CD4-positive, alpha-beta T cell treated with Interleukin-17A for 4 hours (primary cell): ENCODE data around the gene SLC6A6.
"Not testable (repeated sequence)": the region's sequence is repeated elsewhere in the genome, so short reads cannot be mapped to it uniquely, and the experiment has no call there.

Source experiments
- DNase-seq: peaks from one replicate; pipeline ENCODE4 v3.0.0-alpha.2; 2020; ENCODE audit warnings: mixed read lengths

Gene SLC6A6

DNA sequence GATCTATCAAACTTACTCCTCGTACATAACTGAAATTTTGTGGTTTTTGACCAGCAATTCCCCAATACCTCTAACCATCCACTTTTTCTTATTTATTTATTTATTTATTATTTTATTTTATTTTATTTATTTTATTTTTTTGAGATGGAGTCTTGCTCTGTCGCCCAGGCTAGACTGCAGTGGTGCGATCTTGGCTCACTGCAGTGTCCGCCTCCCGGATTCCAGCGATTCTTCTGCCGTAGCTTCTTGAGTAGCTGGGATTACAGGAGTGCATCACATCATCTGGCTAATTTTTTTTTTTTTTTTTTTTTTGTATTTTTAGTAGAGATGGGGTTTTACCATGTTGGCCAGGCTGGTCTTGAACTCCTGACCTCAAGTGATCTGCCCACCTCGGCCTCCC, 35.3 kb downstream of the SLC6A6 start:
- DNase-seq: not testable (repeated sequence)

- DNase-seq: no peak
These were observed 35.9 kb downstream of the SLC6A6 start for GRCh38 chr3:14438262-14438661.

DNA sequence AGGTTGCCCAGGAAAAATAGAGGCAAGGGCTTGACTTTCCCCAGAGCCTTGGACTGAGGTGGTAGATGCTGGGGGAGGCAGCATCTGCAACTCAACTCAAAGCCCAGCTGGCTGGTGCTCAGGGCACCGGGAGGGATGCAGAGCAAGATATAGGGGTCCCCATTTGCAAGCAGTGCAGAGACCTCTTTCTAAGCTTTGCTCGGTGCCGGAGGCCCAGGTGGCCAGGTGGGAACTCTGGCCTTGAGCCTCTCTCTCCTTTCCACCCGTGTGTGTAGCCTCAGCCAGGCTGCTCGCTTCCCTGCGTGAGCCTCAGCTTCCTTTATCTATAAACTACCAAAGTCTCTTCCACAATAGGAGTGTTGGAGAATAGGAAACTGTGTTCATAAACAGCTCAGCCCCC, 36.5 kb downstream of the SLC6A6 start:
- no peak for DNase-seq

- no peak for DNase-seq
These were observed 37.2 kb downstream of the SLC6A6 start for GRCh38 chr3:14439501-14440167.

DNA sequence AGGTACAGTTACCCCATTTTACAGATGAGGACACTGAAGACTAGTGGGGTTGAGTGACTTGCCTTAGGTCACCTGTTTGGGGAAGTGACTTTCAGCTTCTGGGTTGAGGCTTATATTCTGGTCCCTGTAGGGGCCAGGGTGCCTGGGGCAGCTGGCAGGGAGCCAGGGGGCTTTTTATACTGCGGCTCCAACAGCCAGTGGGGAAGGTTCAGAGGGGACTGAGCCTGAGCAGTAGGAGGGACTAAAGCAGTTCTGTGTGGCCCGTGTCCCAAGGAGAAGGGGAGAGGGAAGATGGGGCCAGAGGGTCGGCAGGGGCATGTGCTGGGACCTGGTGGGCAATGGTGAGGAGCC, 37.7 kb downstream of the SLC6A6 start:
- no peak for DNase-seq

DNA sequence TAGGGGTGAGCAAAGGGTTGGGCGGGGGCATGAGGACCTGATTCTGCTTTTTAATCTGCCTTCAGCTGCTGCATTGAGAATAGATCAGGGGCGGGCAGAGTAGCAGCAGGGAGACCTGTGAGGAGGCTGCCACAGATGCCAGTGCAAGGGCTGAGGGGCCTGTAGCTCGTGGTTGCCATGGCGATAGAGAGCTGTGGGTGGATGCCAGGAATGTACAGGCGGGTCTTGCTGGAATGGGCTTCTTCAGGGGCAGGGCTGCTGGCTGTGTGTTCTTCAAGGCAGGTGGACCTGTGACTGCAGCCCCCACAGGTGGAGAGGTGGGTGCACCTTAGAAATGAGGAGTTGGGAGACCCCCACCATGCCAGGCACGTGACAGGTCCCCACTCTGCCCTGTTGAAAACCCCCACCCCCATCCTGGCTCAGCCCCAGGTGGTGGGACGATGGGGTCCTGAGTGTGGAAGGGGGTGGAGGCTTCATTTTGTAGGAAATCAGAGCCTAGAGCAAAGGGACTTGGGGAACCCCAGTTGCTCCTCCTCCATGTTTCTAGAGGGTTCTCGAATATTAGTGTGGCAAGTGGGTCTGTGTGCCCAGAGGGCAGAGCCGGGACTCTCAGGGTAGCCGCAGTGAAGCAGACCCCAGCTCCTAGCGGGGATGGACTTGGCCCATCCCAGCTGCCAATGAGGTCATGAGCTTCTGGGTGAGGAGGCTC, 38.3 kb downstream of the SLC6A6 start:
- no peak for DNase-seq

DNA sequence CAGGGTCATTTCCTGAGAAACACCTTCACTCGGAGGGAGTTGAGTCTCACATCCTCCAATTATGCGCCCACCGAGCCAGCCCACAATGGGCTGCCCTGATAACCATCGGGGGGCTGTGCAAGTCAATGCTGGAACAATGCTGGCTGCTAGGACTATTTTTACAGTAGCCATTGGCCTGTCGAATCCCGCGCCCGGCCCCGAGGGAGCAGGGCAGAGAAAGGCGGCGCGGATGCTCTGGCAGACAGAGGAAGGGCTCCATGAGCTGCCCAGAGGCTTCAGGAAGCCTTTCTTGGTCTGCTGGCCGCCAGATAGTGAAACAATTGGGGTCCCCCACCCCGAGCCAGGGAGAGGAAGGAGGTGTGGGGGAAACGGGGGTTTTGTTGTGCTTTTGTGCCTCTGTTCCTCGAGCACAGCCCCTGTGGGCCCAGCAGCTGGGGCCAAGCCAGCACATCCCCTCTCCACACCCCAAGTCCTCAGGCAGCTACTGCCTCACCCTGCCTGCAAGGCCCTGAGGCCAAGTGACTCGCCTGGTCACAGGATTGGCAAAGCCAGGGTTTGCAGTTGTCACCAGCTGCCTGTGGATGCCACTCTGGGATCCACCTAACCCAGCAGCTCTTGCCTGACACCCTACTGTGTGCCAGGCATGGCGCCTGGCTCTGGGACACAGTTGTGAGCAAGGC, 39.0 kb downstream of the SLC6A6 start:
- DNase-seq: no peak

DNA sequence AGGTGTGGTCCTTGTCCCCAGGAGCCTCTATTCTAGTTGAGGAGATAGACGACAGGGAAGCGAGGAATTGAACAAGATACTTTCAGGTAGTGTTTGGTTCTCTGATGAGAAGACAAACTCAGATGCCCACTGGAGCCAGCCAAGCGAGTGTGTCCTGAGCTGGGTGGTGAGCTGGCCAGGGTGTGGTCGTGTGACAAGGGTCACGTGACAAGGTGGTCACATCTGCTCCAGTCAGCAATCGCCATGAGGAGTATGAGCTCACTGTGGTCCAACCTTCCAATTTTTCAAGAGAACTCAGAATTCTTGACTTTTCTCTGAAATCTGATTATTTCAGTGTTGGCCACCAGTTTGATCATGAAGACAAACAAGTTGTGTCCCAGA, 39.5 kb downstream of the SLC6A6 start:
- DNase-seq: no peak

DNA sequence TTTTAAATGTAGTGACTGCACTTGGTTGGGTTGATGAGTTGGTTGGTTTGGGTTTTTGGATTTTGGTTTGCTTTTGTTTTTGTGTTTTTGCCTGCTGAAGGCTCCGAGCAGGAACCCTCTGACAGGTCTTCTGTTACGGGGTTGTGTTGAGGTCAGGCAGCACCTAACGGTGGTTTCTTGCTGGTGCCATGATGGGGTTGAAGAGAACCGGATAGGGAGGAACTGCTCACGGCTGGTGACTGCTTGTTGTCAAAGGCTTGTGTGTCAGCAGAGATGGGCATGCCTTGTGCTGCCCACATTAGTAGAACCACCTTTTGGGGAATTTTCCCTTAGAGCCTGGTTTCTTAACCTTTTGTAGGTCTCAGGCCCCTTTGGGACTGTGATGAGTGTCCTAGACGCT, 42.0 kb downstream of the SLC6A6 start:
- DNase-seq: no peak

DNA sequence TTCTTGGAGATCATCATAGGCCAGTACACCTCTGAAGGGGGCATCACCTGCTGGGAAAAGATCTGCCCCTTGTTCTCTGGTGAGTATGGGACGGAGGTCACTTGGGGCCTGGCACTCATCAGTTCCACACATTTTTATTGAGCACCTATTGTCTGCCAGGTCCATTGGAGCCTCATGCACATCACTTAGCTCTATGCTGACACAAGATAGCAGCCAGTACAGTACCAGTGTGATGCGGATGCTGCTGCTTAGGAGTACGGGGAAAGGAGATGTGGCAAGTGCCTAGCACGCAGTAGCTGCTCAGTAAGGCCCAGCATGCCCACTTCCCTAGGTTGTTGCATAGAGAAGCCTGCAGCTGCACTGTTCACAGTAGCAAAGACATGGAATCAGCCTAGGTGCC, 43.4 kb downstream of the SLC6A6 start:
- DNase-seq: no peak

DNA sequence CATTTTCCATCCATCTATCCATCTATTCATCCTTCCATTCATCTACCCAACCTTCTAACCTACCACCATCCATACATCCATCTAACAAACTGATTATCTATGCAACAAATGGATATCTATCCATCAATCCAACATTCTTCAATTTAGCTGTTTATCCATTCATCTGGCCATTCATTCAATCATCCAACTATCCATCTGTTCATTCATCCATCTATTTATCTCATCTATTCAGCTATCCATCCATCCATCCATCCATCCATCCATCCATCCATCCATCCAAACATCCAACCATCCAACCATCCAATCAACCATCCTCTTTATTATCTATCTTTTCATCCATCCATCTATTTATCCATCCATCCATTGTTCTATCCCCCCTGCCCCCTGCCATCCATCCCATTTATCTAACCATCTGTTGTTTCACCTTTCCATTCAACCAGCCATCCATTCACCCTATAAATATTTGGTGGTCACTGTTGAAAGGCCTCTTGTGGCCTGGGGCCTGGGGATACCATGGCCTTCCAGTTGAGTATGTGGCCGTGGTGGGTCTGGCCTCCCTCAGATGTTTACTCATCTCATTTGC, 44.7 kb downstream of the SLC6A6 start:
- no peak for DNase-seq

DNA sequence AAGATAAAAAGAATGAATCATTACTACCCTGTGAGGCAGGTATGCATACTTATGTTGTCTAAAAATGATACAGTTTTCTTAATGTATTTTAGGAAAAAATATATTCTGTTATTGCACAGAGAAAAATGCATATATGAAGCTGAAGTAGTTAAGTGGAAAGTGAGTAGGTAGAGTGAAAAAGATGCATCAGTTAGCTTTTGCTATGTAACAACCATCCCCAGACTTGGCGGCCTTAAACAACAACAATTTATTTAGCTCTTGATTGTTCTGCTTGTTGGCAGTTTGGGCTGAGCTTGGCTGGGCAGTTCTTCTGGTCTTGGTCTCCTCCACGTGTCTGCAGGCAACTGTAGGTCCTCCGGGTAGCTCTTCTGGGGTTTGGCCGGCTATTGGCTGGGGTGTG, 45.7 kb downstream of the SLC6A6 start:
- no peak for DNase-seq

DNA sequence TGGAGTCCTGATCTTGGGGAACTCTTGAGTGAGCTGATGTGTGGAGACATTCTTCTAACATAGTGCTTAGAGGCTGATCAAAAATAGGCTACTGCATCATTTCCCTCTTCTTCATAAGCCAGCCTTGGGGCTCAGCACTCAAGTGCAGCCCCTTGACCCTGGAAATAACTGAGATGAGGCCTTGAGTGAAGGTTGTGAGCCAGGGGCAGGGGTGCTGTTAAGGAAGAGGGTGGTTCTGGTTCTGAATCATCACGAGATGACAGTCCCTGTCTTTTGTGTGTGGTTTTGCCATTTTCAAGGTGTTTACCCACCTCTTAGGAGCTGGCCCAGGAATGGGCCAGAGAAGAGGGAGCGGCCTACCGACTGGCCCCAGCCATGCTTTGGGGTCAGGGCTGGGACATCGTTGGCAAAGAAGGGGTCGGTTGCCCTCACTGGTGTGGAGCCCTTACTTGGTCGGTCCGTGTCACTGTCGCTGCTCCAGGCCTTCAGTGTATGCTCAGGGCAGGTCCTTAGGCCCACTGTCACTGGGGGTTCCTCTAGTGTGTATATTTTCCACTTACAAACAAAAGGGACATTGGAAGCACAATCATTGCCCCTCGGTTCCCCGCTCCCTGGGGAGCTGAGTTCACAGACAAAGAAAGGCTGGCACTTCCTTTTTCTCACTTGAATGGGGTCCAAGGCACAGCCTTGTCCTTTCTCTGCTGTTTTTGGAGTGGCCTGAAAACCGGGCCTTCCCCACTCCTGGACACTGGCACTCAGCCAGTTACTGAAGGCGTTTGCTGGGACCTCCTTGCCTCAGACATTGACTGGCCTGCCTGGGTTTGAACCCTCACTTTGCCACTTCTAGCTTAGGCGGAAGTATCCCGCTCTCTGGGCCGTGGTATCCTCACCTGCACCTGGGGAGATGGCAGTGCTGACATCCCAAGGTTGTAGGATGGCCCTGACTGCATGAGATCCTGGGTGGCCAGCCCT, 46.6 kb downstream of the SLC6A6 start:
- DNase-seq: no peak

DNA sequence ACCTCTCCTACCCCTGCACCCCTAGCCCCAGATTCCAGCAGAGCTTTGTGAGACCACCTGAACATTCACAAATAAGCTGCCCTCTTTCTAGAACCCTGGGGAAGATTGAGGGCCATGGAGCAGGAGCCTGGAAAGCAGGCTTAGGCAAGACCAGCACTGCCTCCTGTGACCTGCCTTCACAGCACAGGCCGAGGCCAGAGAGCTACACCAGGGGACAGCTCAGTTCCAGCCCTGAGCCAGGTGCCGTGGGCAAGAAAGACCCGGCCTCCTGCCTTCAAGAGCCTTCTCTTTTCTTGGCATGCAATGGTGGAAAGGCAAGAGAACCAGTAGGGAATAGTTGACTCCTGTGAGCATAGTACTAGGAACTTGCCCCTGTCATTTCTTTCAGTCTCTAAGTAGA, 48.1 kb downstream of the SLC6A6 start:
- DNase-seq: no peak

DNA sequence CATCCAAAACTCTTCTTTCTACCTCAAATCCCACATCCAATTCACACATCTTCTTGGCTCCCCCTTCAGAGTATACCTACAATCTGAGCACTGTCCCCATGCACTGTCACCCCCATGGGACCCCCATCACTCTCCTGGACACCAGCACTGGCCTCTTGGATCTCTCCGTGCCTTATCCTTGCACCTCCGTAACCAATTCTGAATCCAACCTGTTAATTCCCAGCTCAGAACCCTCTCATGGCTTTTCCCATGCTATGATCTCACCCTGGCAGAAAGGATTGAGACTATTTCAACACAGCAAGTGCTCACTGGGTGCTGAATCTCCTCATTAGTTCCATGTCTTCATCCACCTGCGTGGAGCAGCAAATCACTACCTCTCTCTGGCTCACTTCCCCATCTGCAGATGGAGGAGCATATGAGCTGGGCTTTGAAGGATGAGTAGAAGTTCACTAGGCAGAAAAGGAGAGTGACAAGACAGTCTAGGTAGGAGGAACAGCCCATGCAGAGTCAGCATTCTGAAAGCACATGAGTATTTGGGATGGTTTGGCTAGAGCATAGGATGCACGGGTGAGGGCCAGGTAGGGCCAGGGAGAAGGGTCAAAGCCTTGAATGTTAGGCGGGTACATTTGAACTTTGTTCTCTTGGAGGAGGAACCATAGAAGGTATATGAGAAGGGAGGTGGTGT, 48.7 kb downstream of the SLC6A6 start:
- DNase-seq: no peak

- no peak for DNase-seq
These were observed 49.7 kb downstream of the SLC6A6 start for GRCh38 chr3:14451844-14452739.

DNA sequence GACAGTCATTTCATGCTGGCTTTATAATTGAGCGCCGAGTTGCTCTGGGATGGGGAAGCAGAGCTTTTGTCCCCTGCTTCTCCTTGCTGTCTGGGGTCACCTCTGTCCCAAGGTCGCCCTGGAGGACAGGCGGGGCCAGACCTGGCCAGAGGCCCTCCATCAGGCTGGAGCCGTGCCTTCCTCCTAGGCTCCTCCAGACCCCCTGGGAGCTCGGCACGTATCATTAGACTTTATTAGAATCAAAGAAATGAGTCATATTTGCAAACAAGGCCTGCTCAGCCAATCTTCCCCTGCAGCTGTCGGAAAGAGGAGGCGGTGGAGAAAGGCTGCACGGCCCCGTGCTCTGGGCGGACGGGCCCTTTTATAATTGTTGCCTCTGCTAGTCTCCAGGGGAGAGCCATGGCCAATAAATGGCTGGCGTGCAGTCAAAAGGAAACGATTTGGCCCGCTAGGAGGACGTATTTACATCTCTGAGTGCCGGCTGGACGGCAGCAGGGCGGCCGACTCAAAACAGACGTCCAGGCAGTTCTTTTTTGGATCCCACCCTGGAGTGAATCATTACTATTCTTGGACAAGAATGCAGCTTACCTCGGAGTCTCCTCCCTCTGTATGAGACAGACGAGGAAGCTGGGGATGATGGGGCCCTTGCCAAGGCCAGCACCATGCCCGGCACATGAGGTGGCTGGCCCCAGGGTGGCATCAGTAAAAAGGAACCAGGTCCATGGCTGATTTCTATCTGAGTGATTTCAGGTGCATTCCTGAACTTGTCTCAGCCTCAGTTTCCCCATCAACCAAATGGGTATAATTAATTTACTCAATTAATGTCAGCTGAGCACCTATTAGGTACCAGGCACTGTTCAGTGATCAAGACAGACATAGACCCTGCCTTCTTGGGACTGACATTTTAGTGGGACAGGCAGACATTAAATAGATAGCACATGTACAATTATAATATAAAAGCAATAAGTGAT, 50.6 kb downstream of the SLC6A6 start:
- no peak for DNase-seq

- no peak for DNase-seq
These were observed 51.7 kb downstream of the SLC6A6 start for GRCh38 chr3:14453876-14454638.
